T-helper 2 cell (primary cell): ENCODE results near the gene FAM50B.
"Not testable (repeated sequence)": the region's sequence is repeated elsewhere in the genome, so short reads cannot be mapped to it uniquely, and the experiment has no call there.

ENCODE experiments used
- DNase-seq, 5 experiments: peaks; one replicate each; pipeline versions ENCODE4 v3.0.0 to v3.0.0-alpha.2; 2012 to 2022

The FAM50B gene

GRCh38 chr6:3850451-3851203, 1.5 kb downstream of the FAM50B start:
- peak in 3 of 5 experiments; percentile 45 to 79 (median 56) for DNase-seq

GRCh38 chr6:3851839-3852238, 2.7 kb downstream of the FAM50B start:
- no peak for DNase-seq

GRCh38 chr6:3852391-3852790, 3.2 kb downstream of the FAM50B start:
- no peak for DNase-seq

GRCh38 chr6:3855866-3856265, 6.7 kb downstream of the FAM50B start:
- DNase-seq, result no peak

- no peak for DNase-seq
Observed at GRCh38 chr6:3856576-3856975, 7.4 kb downstream of the FAM50B start.

GRCh38 chr6:3857468-3858456, 8.6 kb downstream of the FAM50B start:
- DNase-seq, result no peak

- DNase-seq, result no peak
Observed at GRCh38 chr6:3859878-3860552, 10.8 kb downstream of the FAM50B start.

GRCh38 chr6:3861424-3861823, 12.3 kb downstream of the FAM50B start:
- no peak for DNase-seq

GRCh38 chr6:3862038-3862437, 12.9 kb downstream of the FAM50B start:
- DNase-seq, result no peak

GRCh38 chr6:3863322-3863721, 14.1 kb downstream of the FAM50B start:
- DNase-seq, result not testable (repeated sequence)

GRCh38 chr6:3865463-3865862, 16.3 kb downstream of the FAM50B start:
- no peak for DNase-seq

- DNase-seq, result peak in 1 of 5 experiments; percentile 70
Observed at GRCh38 chr6:3867641-3868502, 18.7 kb downstream of the FAM50B start.

- no peak for DNase-seq
Observed at GRCh38 chr6:3868544-3868943, 19.4 kb downstream of the FAM50B start.

- peak in 1 of 5 experiments; percentile 29 for DNase-seq
Observed at GRCh38 chr6:3869284-3869631, 20.1 kb downstream of the FAM50B start.

- peak in 3 of 5 experiments; percentile 9 to 90 (median 47) for DNase-seq
Observed at GRCh38 chr6:3869632-3870527, 20.7 kb downstream of the FAM50B start.

- DNase-seq, result no peak
Observed at GRCh38 chr6:3870528-3870925, 21.4 kb downstream of the FAM50B start.

- no peak for DNase-seq
Observed at GRCh38 chr6:3871515-3871914, 22.3 kb downstream of the FAM50B start.

- no peak for DNase-seq
Observed at GRCh38 chr6:3871939-3872338, 22.8 kb downstream of the FAM50B start.

- DNase-seq, result no peak
Observed at GRCh38 chr6:3872370-3872854, 23.2 kb downstream of the FAM50B start.

- DNase-seq, result no peak
Observed at GRCh38 chr6:3873051-3873450, 23.9 kb downstream of the FAM50B start.

- DNase-seq, result no peak
Observed at GRCh38 chr6:3874069-3874468, 24.9 kb downstream of the FAM50B start.
